Endometrial microvascular endothelial cells (primary cell): ENCODE results near the gene C7orf57. TPM values are rescaled to one million over a fixed set of nuclear protein-coding genes. Genes with fewer than 3 reads are reported as not detected.

ENCODE experiments used
- in situ Hi-C: cut with HindIII; loops from 2 replicates; pipeline ENCODE4 v1.10.0; 2017; ENCODE audit warnings: low sequenced_read_pairs, low pct_unique_long_range_greater_than_20kb; ENCODE audit errors: inconsistent ontology term
- total RNA-seq: library from RNA; depleted of rRNA; stranded (reverse); fragments of >200 nt; gene quantifications from one replicate; pipeline ENCODE4 v1.2.3, GENCODE V29; 2015; ENCODE audit errors: inconsistent ontology term

Gene C7orf57
- total RNA-seq, 1 donor from 2014 or later, result not detected

DNA sequence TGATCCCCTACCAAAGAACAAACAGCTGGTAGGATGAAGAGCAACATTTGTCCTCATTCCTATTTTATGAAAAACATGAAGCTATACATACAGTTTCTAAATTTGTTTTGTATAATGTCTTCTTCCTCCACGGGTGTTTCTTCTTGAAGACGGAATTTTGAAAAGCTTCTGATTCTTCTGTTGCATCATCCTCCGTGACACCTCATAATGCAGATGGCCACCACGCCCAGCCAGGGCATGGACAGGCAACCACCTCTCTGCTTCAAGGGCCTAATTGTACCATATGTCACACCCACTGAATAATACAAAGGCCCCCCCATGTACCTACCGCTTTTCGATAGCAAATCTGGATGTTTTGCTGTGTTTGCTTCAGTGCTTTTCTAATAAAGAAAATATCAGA is 6.4 kb upstream of the C7orf57 start, which contains the start of gene SUN3:
TSS of gene SUN3 (minus strand) at position 170 of the 400 bp plus-strand sequence. CDS start at position 1, 169 bp downstream.
- in situ Hi-C loops, result no loop called here

DNA sequence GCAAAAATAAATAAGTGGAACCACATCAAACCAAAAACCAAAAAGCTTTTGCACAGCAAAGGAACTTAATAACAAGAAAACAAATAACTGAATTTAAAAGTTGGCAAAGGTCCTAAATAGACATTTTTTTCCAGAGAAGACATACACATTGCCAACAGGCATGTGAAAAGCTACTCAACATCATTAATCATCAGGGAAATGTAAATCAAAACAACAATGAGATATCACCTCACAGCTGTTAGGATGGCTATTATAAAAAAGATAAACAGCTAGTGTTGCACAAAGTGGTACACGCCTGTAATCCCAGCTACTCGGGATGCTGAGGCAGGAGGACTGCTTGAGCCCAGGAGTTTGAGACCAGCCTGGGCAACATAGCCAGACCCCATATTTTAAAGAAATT is 4.2 kb upstream of the C7orf57 start:
- in situ Hi-C loops, result no loop called here

DNA sequence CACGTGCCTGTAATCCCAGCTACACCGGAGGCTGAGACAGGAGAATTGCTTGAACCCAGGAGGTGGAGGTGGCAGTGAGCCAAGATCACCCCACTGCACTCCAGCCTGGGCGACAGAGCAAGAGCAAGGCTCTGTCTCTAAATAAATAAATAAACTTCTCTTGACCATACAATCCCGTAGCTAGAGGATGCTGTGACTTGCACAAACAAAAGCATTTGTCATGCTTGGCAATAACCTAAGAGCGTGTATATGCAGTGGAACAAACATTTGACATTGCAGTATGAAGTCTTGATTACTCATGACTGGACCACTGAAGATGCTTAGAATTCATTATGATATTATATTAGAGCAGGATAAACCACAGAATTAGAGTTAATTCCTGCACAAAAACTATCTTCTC is 1.4 kb upstream of the C7orf57 start:
- in situ Hi-C loops, result no loop called here

DNA sequence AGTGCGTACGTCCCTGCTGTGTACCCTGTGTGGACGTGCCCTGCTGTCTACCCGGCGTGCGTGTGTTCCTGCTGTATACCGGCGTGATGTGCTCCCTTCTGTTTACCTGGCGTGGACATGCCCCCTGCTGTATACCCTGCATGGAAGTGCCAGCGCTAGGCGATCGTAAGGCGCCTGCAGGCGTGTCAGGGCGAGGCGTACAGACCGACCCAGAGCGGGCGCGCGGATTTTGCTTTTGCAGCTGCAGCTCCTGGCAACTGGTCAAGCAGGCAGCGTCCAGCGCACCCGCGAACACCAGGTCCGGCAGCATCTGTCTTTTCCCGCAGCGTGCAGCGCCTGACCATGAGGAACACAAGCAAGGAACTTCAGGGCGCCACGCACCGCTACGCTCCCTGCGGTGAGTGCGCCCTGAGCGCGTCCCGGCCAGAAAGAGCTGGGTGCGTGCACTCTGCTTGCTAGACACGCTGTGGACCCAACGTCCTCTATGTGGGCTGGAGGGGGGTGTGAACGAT is 680 bp downstream of the C7orf57 start:
- in situ Hi-C loops, result no loop called here

DNA sequence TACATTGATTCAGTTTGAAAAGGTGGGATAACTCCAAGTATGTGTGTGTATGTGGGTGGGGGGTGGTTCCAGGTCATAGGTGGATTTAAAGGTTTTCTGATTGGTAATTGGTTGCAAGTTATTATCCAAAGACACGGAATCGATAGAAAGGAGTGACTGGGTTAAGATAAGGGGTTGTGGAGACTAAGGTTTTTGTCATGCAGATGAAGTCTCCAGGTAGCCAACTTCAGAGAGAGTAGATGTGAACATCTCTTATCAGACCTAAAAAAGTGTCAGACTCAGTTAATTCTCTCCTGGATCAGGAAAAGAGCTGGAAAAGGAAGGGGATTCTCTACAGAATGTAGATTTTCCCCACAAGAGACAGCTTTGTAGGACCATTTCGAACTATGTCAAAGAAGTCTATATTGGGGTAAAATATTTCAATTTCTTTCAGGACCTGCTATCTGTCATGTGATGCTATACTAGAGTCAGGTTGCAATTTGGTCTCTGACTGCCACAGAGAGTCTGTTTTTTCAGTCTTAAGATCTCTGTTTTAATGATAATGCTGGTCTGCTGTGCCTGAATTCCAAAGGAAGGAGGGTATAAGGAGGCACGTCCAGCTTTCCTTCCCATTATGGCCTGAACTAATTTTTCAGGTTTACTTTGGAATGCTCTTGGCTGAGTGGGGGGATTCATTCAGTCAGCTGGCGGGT is 3.6 kb downstream of the C7orf57 start:
- in situ Hi-C loops, result no loop called here

DNA sequence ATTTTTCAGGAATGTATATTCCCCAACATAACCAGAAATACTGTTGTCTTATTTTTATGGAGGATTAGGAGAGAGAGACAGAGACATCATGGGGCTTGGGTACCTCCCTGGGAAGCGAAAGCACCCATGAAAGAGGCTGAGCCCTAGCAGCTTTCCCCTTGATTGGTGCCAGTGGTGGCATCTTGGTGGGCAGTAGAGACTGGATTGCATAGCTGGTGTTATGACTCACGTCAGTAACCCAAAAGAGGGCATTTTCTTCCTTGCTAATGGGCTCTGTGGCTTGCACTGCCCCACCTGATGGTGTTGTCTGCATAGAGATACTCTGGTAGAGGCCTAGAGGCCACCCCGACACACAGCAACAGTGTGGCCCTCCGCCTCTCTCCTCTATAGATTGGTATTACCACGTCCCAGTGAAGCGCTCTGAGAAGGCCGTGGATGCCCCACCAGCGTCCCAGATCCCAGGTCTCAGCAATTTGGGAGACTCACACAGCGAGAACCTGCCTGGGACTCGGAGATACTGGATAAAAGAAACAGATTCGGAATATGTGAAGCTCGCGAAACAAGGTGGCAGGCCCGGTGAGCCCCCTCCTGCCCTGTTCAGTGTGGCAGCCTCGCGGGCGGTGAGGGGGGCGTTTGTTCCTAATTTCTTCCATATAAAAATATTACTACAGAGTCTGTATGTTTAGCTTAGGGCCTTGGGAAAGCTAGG is 5.8 kb downstream of the C7orf57 start:
- in situ Hi-C loops, result no loop called here

DNA sequence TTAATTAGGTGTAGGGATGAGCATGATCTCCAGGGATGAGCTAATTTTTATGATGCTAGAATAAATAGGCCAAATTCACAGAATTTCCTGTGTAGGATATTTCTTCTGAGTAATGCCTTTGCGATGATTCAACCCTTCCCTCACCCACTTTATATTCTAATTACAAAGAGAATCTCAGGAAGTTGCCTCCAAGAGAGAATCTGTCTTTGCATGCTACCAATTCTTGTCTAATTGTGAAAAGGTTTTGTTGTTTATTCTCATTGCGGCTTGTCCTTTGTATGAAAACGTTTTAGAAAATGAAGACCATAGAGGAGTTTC is 6.3 kb downstream of the C7orf57 start:
- in situ Hi-C loops, result no loop called here

DNA sequence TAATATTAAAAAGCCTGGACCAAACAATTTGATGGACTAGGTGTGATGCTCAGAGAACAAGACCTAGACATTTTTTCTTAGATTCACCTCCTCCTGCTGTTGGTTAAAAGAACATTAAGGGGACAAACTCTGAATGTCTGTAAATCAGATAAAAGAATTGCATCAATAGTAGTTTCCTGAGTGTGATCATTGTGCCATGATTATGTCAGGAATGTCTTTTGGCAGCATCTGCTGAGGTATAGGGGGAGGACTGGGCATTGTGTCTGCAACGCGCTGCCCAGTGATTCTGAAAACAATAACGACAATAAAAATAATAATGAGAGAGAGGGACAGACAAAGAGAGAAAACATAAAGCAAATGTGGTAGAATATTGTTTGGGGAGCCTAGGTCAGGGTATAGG is 6.9 kb downstream of the C7orf57 start:
- in situ Hi-C loops, result no loop called here

DNA sequence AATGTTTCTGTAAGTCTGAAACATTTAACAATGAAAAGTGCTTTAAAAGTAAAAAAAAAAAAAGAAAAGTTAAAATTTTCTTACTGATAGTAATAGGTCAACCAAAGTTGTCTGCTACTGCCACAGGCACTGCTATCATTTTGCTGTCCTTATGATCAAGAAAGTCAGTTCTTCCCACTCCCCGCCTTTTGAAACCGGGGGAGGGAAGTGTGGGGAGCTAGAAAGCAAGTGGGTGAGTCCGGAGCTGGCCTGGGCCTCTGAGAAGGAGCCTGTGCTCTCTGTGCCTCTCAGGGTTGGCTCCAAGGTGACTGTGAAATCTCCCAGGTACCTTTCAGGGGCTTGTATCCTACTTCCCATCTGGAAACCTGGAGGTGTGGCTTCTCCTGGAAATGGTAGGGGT is 7.3 kb downstream of the C7orf57 start:
- in situ Hi-C loops, result no loop called here

DNA sequence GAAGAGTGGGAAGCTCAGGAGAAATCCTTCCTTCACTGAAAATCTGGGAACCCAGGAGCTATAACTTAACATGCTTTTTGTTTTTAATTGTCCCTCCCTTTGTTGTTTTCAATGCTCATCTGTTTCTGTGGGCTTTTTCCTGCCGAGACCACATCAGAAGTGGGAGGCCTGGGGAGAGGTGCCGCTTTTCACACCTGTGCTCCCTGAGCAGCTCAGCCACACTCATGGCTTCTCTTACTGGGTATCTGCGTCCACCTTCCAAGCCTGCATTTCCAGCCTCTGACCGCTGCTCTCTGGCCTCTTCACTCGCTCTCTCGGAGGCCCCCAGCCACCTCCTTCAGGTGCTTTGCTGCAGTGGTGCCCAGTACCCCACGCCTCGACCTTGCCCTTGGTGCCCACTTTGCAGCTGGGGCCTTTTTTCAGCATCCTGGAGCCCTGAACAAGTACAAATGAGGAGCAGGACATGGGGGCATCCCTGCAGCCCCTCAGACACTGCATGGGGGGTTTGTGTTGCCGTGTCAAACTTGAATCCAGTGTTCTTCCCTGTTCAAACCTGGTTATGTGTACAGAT is 9.9 kb downstream of the C7orf57 start:
- in situ Hi-C loops, result no loop called here

DNA sequence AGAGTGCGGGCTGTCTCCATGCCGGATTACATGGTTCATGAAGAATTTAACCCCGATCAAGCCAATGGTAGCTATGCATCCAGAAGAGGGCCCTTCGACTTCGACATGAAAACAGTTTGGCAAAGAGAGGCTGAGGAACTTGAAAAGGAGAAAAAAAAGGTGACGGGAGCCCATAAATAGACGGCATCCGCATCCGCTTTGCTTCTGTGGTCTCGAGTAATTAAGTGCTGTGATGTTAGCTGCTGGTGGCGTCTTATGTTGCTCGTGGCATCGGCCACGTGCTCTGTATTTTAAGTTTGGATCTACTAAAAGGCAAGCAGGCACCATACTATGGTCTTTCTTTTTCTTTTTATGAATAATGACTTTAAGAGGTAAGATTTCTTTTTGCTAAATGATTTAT is 11.1 kb downstream of the C7orf57 start:
- in situ Hi-C loops, result no loop called here

DNA sequence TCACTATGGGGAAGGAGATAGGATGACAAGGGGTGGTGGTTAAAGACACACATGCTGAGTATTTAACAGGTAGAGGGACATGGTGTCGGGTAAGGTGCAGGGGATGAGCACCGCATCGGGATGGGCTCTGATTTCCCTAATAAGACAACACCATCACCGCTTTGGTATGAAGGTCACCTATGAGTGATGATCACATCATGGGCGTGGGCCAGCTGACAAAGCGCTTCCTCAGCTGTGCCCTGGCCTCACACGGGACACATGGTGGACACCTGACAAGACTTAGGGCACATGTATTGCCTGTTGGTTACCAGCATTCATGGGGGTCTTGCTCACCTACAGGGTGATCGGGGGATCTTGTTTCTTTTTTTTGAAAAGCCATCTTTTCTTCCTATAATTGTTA is 12.8 kb downstream of the C7orf57 start:
- in situ Hi-C loops, result no loop called here

DNA sequence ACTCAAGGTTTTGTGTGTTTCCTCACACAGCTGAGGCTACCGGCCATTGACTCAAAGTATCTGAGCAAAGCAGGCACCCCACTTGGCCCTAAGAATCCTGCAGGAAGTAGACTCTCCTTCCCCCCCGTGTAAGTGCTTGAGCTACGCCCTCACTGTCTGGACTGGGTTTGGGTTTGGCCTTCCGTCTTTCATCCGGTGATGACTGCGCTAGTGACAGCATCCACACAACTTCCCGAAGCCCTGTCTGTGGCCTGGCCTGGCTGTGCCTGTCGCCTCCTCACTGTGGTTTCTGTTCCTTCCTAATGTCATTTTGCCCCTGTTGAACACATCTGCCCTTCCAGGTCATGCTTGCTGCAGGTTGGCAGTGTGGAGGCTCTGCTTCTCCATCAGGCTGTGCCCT is 14.5 kb downstream of the C7orf57 start:
- in situ Hi-C loops, result no loop called here

DNA sequence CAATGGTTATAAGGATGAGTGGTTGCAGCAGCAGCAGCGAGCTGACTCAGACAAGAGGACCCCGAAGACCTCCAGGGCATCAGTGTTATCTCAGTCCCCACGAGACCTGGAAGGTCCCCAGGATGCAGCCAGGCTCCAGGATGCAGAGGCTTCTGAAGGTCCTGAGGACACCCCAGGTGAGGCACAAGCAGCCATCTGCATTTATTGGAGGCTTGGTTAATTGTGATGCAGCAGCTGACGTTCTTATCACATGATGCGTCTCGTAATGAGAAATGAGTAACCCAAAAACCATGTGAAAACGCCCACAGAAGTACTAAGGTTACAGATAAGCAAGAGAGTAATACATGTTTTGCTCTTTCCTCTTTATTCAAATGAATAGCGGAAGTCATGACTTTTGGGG is 17.4 kb downstream of the C7orf57 start:
- in situ Hi-C loops, result no loop called here

DNA sequence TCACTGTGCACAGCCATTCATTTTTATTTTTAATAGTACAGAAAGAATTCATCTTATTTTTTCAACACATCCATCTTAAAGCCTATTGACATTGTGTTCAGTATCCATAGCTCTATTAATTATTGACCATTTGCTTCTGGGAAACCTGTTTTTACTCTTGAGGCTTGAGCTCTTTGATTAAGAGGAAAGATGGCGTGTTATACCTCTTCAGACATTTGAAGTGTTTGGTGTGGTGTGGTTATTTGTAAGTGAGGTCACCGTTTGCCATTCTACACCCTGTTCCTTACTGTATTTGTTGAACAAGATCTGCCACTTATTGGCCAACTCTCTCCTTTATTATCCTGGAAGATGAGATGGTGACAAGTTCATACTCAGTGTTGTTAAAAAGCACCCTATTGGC is 18.4 kb downstream of the C7orf57 start:
- in situ Hi-C loops, result no loop called here

DNA sequence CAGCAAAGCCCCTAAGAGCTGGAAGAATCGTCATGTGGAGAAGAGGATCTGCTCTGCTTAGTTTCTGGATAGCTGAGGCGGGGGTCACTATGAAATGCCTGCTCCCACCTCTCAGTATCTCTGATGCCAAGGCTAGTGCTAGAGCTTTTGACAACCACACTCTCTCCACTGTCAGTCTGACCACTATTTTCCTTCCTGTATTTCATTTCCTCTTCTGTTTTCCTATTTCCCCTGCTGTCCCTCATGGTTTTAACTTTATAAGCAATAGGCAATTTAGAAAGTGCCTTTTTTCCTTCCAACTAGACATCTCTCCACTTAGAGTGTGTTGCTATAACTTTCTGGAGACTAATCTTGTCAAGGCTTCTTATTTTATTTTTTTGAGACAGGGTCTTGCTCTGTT is 23.6 kb downstream of the C7orf57 start:
- in situ Hi-C loops, result no loop called here

DNA sequence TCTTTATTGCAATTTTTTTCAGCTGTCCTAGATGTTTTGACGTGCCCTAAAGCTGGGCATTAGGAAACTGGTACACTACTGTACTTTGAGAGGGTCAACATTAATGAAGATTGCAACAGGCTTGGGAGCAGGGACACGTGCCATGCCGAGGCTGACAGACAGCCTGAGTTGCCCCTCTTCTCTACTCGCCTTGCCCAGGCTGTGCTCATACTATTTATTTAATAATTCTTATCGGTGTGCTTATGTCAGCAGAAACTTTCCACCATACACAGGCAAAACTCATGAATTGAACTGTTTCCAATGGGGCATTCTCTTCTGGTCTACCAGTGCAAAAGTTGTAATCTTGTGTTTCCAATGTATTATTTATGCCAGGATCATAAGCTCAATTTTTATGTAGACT is 24.4 kb downstream of the C7orf57 start:
- in situ Hi-C loops, result no loop called here

DNA sequence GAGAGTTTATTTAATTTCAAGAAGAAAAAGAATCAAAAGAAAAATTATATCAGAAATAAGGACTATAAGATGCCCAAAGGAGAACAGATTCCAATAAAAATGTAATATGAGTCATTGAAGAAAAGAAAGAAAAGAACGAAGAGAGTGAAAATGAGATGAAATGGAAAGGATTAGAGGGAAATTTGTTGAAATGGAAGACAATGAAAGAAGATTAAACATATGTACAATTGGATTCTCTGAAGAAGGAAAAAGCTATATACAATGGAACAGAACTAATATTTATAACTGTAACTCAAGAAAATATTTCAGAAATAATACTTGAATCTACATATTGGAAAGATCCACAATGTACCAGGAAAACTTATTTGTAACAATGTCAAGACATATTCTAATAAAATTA is 28.6 kb downstream of the C7orf57 start:
- in situ Hi-C loops, result no loop called here

DNA sequence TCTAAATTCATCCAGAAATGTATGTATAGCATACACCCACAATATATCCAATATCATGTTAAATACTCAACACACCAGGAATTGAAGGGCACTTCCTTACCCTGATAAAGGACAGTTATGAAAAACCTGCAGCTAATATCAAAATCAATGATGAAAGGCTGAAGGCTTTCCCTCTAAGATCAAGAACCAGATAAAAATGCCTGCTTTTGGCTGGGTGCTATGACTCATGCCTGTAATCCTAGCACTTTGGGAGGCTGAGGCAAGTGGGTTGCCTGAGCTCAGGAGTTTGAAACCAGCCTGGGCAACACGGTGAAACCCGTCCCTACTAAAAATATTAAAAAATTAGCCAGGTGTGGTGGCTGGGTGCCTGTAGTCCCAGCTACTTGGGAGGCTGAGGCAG is 32.1 kb downstream of the C7orf57 start:
- in situ Hi-C loops, result no loop called here

DNA sequence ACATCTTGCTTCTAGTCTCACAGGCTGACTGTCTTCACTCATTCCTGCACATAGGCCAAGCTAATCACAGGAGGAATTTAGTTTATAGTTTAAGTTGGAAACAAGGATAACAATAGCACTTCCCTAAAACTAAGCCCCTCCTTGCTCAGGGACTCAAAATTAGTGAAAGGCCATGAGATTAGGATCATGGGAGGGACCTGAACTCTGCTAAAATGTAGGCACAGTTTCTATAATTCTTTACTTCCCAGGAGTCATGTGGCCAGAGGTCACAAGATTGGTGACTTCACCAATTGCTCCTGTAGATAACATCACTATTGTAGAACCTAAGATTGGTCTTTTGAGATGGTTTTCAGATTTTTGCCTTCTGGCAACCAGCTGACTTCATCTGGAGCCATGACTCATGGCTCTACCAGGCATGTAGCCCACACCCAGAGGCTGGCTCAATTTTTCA is 38.9 kb downstream of the C7orf57 start:
- in situ Hi-C loops, result no loop called here
